ENCODE measurements around the gene PAM. TPM values are rescaled to one million over a fixed set of nuclear protein-coding genes. Genes with fewer than 3 reads are reported as not detected.

PAM gene
- total and polyA plus RNA-seq, 2 donors (not counting 3 experiments of a cell fraction or from before 2014, with no cell fraction given): 118 to 176 TPM

GRCh38 chr5:102886586-102886985 is 131.5 kb downstream of the PAM start:
- intact Hi-C loops (cut with micrococcal nuclease): no loop called here
- Histone ChIP-seq H3K27ac (ENCODE audit: insufficient read depth, low read depth, low read length) (no peak overlapping the region), H3K9me3 (replicated peaks; ENCODE audit: control insufficient read depth, insufficient read depth, low read length) (no peaks in the 10 kb centered on the region), H3K4me3 (replicated peaks in 1 of 3; ENCODE audit: insufficient read depth in 1 of 3, low read depth in 1 of 3, low read length in 3 of 3) (no peak overlapping the region), H3K27me3 (ENCODE audit: control insufficient read depth in 2 of 2, insufficient read depth in 2 of 2, low read length in 2 of 2) (no peaks in the 10 kb centered on the region), H3K79me2 (ENCODE audit: control insufficient read depth, insufficient read depth, low read length) (no peaks in the 10 kb centered on the region), H3K9ac (replicated peaks; ENCODE audit: extremely low read depth, insufficient read depth, low read length) (no peak overlapping the region), H3K4me1 (ENCODE audit: control insufficient read depth, extremely low read depth, insufficient read depth, low read length) (no peaks in the 10 kb centered on the region), H3K9me1 (replicated peaks; ENCODE audit: control insufficient read depth, extremely low read depth, insufficient read depth, low read length) (no peaks in the 10 kb centered on the region), H3K36me3 (ENCODE audit: control insufficient read depth in 2 of 2, extremely low read depth in 1 of 2, insufficient read depth in 2 of 2, low read length in 2 of 2) (no peaks in the 10 kb centered on the region), H3K4me2 (ENCODE audit: insufficient read depth, low read length) (no peak overlapping the region), H2AFZ (ENCODE audit: low read depth, low read length) (no peak overlapping the region), H4K20me1 (replicated peaks; ENCODE audit: control insufficient read depth, extremely low read depth, insufficient read depth, low read length) (no peaks in the 10 kb centered on the region)
- BruUV-seq (replicated peaks): no TSS peak
- dilution Hi-C loops (cut with MboI; ENCODE audit: extremely low pct_ligation_motif_present, low sequenced_read_pairs): no loop called here
- ChIA-PET CTCF (no interaction called here), POLR2A (no interaction called here)
- TF ChIP-seq GATA2 (IDR thresholded peaks at IDR 0.05; ENCODE audit: insufficient read depth, insufficient read length, low read depth, low read length) (no peak), CTCF (IDR thresholded peaks at IDR 0.05; ENCODE audit: extremely low read depth in 1 of 2, insufficient read depth in 1 of 2, low read depth in 1 of 2, low read length in 2 of 2) (no peak), JUN (IDR thresholded peaks at IDR 0.05; ENCODE audit: borderline replicate concordance, insufficient read depth, insufficient read length, low read depth) (no peak), EZH2 (IDR thresholded peaks at IDR 0.05; ENCODE audit: borderline replicate concordance, low read depth, low read length, severe bottlenecking) (no peak), MAX (IDR thresholded peaks at IDR 0.05; ENCODE audit: insufficient read depth, insufficient read length) (no peak), POLR2A (IDR thresholded peaks at IDR 0.05; ENCODE audit: low read depth, low read length) (no peak), MYC (IDR thresholded peaks at IDR 0.05; ENCODE audit: low read depth, low read length) (no peak)
- FAIRE-seq: no peak
- no peak for DNase-seq (ENCODE audit: low read depth, low spot score)
